Thoracic aorta (tissue), 2 donors: ENCODE data around the gene ACO1. TPM values are rescaled to one million over a fixed set of nuclear protein-coding genes. Genes with fewer than 3 reads are reported as not detected.

Experiments used
- ATAC-seq: fragments of 150-250 bp; one replicate; pipeline ENCODE4 v1.8.0; 2017; ENCODE audit warnings: low read depth; ENCODE audit not compliant: insufficient number of reproducible peaks, low FRiP score
- DNase-seq: peaks from one replicate; pipeline ENCODE4 v3.0.0-alpha.2; 2020; ENCODE audit warnings: low spot score
- H3K27ac ChIP-seq, 2 donors: fragments of 200-600 bp; sonication (generic); 1 replicate in 1 of 2; 2 replicates in 1 of 2; pipeline ENCODE4 v1.5.1; 2016; ENCODE audit warnings: mild to moderate bottlenecking in 2 of 2, moderate library complexity in 2 of 2
- H3K27me3 ChIP-seq: fragments of 200-600 bp; sonication (generic); replicated peaks from 2 replicates; pipeline ENCODE4 v1.6.0; 2016; ENCODE audit warnings: mild to moderate bottlenecking; ENCODE audit not compliant: insufficient read depth
- H3K36me3 ChIP-seq: fragments of 200-600 bp; sonication (generic); one replicate; pipeline ENCODE4 v1.5.1; 2016
- H3K4me1 ChIP-seq, 2 donors: fragments of 200-600 bp; sonication (generic); 1 replicate in 1 of 2; 2 replicates in 1 of 2; pipeline versions ENCODE4 v1.5.1 to v1.6.0; 2016; ENCODE audit warnings: low read depth in 2 of 2, mild to moderate bottlenecking in 1 of 2; ENCODE audit not compliant: control insufficient read depth in 1 of 2
- H3K4me3 ChIP-seq: fragments of 200-600 bp; sonication (generic); 2 replicates; pipeline ENCODE4 v1.5.1; 2016; ENCODE audit warnings: mild to moderate bottlenecking
- H3K9me3 ChIP-seq: fragments of 200-600 bp; sonication (generic); 2 replicates; pipeline ENCODE4 v1.5.1; 2016
- total RNA-seq, 2 donors: library from RNA; depleted of rRNA; stranded (reverse); fragments of >200 nt; gene quantifications; one replicate each; pipeline versions ENCODE4 v1.1.0 to v1.2.3, GENCODE V29; 2016
- TF ChIP-seq, protein P1 (sequence below): fragments of 200-600 bp; sonication (generic); IDR thresholded peaks from one replicate; pipeline ENCODE4 v1.5.1; 2019; ENCODE audit warnings: antibody characterized with exemption

ACO1 gene
- total RNA-seq, 2 donors from 2014 or later, result 28.6 to 32.9 TPM

DNA sequence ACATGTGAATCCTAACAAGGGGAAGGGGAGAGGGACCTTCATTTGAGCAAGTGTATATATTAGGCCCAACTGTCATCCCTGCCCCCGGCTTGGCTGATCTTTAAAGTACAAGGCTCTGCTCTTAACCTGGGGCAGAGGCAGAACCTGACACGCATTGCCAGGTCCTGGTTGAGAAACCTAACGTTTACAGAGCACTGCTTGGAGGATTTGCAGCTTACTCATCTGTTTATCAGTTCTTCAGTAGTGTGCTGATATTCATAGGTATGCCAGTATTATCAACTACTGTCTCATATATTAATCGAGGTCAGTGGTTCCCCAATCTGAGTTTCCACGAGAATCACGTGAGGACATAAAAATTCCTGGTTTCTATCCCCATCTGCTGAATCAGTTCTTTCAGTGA lies 50.4 kb downstream of the ACO1 start:
- peaks cover 6 to 19% of the 10 kb centered on the region in 2 donors for H3K4me1 ChIP-seq
- H3K27ac ChIP-seq, result no peak overlapping the region
- TF ChIP-seq, protein P1, sequence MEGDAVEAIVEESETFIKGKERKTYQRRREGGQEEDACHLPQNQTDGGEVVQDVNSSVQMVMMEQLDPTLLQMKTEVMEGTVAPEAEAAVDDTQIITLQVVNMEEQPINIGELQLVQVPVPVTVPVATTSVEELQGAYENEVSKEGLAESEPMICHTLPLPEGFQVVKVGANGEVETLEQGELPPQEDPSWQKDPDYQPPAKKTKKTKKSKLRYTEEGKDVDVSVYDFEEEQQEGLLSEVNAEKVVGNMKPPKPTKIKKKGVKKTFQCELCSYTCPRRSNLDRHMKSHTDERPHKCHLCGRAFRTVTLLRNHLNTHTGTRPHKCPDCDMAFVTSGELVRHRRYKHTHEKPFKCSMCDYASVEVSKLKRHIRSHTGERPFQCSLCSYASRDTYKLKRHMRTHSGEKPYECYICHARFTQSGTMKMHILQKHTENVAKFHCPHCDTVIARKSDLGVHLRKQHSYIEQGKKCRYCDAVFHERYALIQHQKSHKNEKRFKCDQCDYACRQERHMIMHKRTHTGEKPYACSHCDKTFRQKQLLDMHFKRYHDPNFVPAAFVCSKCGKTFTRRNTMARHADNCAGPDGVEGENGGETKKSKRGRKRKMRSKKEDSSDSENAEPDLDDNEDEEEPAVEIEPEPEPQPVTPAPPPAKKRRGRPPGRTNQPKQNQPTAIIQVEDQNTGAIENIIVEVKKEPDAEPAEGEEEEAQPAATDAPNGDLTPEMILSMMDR, result no peak
- DNase-seq (no peak), ATAC-seq (no peak)
- H3K9me3 ChIP-seq, result no peaks in the 10 kb centered on the region
- H3K4me3 ChIP-seq, result no peak overlapping the region
- H3K27me3 ChIP-seq, result no peaks in the 10 kb centered on the region
- peaks cover 20% of the 10 kb centered on the region for H3K36me3 ChIP-seq

GRCh38 chr9:32441678-32442077 lies 57.2 kb downstream of the ACO1 start:
- TF ChIP-seq, protein P1, result no peak
- Histone ChIP-seq H3K9me3 (no peaks in the 10 kb centered on the region), H3K4me3 (no peak overlapping the region), H3K27me3 (no peaks in the 10 kb centered on the region), H3K27ac (no peak overlapping the region), H3K36me3 (peaks cover 16% of the 10 kb centered on the region), H3K4me1 (no peaks in the 10 kb centered on the region)
- ATAC-seq, result no peak
- no peak for DNase-seq

- no peak for ATAC-seq
- TF ChIP-seq, protein P1, result no peak
- H3K27me3 ChIP-seq, result no peaks in the 10 kb centered on the region
- DNase-seq, result no peak
- H3K36me3 ChIP-seq, result peaks cover 19% of the 10 kb centered on the region
- H3K4me1 ChIP-seq, result no peaks in the 10 kb centered on the region
- H3K27ac ChIP-seq, result no peak overlapping the region
- H3K4me3 ChIP-seq, result no peak overlapping the region
- no peaks in the 10 kb centered on the region for H3K9me3 ChIP-seq
These were observed 58.0 kb downstream of the ACO1 start for GRCh38 chr9:32442433-32442832.

DNA sequence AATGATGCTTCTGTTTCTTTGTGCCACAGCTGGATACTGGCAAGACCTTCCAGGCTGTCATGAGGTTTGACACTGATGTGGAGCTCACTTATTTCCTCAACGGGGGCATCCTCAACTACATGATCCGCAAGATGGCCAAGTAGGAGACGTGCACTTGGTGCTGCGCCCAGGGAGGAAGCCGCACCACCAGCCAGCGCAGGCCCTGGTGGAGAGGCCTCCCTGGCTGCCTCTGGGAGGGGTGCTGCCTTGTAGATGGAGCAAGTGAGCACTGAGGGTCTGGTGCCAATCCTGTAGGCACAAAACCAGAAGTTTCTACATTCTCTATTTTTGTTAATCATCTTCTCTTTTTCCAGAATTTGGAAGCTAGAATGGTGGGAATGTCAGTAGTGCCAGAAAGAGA lies 65.5 kb downstream of the ACO1 start:
- ATAC-seq, result no peak

DNA sequence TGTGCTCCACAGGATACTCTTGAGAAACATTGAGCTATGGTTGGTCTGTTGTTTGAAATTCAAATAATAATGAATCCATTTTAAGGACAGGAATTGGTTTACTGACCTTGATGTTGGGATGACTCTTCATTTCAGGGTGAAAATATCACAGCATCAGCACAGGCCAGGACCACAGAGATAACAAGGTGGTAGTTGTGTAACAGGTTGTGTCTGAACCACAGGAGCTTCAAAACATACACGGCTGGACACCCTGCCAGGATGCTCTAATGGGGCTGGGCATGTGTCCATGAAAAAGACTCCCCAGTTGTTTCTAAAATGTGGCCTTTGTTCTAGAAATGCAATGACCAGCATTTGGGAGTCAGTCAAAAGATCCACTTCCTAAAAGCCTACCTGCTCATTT lies 69.8 kb downstream of the ACO1 start:
- no peak for DNase-seq
- H3K4me3 ChIP-seq, result no peak overlapping the region
- H3K27me3 ChIP-seq, result no peaks in the 10 kb centered on the region
- peaks cover 30% of the 10 kb centered on the region for H3K36me3 ChIP-seq
- no peak for ATAC-seq
- no peaks in the 10 kb centered on the region for H3K4me1 ChIP-seq
- TF ChIP-seq, protein P1, result no peak
- no peaks in the 10 kb centered on the region for H3K9me3 ChIP-seq
- no peak overlapping the region for H3K27ac ChIP-seq

More for the DNA sequence above, 65.5 kb downstream of the ACO1 start:
- no peaks in the 10 kb centered on the region for H3K27me3 ChIP-seq
- no peaks in the 10 kb centered on the region for H3K4me1 ChIP-seq
- no peaks in the 10 kb centered on the region for H3K9me3 ChIP-seq
- H3K4me3 ChIP-seq, result no peak overlapping the region
- no peak for DNase-seq
- H3K27ac ChIP-seq, result no peak overlapping the region
- TF ChIP-seq, protein P1, result no peak
- peaks cover 50% of the 10 kb centered on the region for H3K36me3 ChIP-seq
